ENCODE measurements around the gene SCRG1. TPM values are rescaled to one million over a fixed set of nuclear protein-coding genes. Genes with fewer than 3 reads are reported as not detected.

Gene SCRG1
- total RNA-seq, 2 experiments from 2014 or later: not detected

GRCh38 chr4:173345648-173346047 lies 53.3 kb downstream of the SCRG1 start:
- no peak for DNase-seq
- H3K4me3 Mint-ChIP-seq: no peak overlapping the region
- POLR2A ChIA-PET: interaction anchor here (0.9 to 6.2 kb wide), 3 partner anchors 11 to 21 kb away, joined by 3 to 46 read pairs (median 3); partner anchors contain the start of gene HMGB2
- no peaks in the 10 kb centered on the region for H3K4me1 Mint-ChIP-seq
- no peak overlapping the region for H3K27ac Mint-ChIP-seq
- H3K27me3 Mint-ChIP-seq: peaks cover 17% of the 10 kb centered on the region
- CTCF ChIA-PET: interaction anchor here (1.0 to 2.1 kb wide), 3 partner anchors 11 to 75 kb away, joined by 3 to 12 read pairs (median 10); partner anchors contain the start of gene HMGB2
- H3K36me3 Mint-ChIP-seq (ENCODE audit: low read depth): peaks cover 3% of the 10 kb centered on the region
- H3K9me3 Mint-ChIP-seq: peaks cover 3% of the 10 kb centered on the region

GRCh38 chr4:173343832-173344397 lies 55.0 kb downstream of the SCRG1 start:
- no peak overlapping the region for H3K27ac Mint-ChIP-seq
- no peaks in the 10 kb centered on the region for H3K9me3 Mint-ChIP-seq
- ChIA-PET CTCF (interaction anchor here (2.1 kb wide), 1 partner anchor 9 kb away, joined by 12 read pairs; the partner anchor contains the start of gene HMGB2), POLR2A (interaction anchor here (6.2 kb wide), 1 partner anchor 9 kb away, joined by 46 read pairs; the partner anchor contains the start of gene HMGB2)
- no peak for DNase-seq
- peaks cover 4% of the 10 kb centered on the region for H3K4me1 Mint-ChIP-seq
- H3K4me3 Mint-ChIP-seq: no peak overlapping the region
- H3K27me3 Mint-ChIP-seq: peaks cover 12% of the 10 kb centered on the region
- peaks cover 3% of the 10 kb centered on the region for H3K36me3 Mint-ChIP-seq (ENCODE audit: low read depth)

GRCh38 chr4:173337463-173337862 lies 61.5 kb downstream of the SCRG1 start:
- H3K36me3 Mint-ChIP-seq (ENCODE audit: low read depth): peaks cover 19% of the 10 kb centered on the region
- H3K9me3 Mint-ChIP-seq: no peaks in the 10 kb centered on the region
- ChIA-PET CTCF (interaction anchor here (7.9 kb wide), 1 partner anchor 33 kb away, joined by 90 read pairs; the partner anchor contains the start of gene SAP30), POLR2A (interaction anchor here (5.8 to 14.2 kb wide), 2 partner anchors 8 to 33 kb away, joined by 46 to 710 read pairs; partner anchors contain the start of gene SAP30)
- H3K27me3 Mint-ChIP-seq: peaks cover 3% of the 10 kb centered on the region
- no peak overlapping the region for H3K27ac Mint-ChIP-seq
- peaks cover 22% of the 10 kb centered on the region for H3K4me1 Mint-ChIP-seq
- no peak for DNase-seq
- H3K4me3 Mint-ChIP-seq: no peak overlapping the region

- Mint-ChIP-seq H3K27me3 (no peaks in the 10 kb centered on the region), H3K36me3 (ENCODE audit: low read depth) (peaks cover 37% of the 10 kb centered on the region), H3K4me3 (peak overlapping the region; percentile 90), H3K27ac (peak overlapping the region; percentile 98), H3K4me1 (peaks cover 33% of the 10 kb centered on the region), H3K9me3 (no peaks in the 10 kb centered on the region)
- POLR2A ChIA-PET: interaction anchor here (0.7 to 14.2 kb wide), 28 partner anchors 9 to 1187 kb away, joined by 3 to 710 read pairs (median 9); partner anchors contain the start of genes CEP44, FBXO8, GALNT7 and HPGD
- DNase-seq: peak; percentile 70
- CTCF ChIA-PET: interaction anchor here (1.0 to 7.9 kb wide), 6 partner anchors 10 to 85 kb away, joined by 3 to 90 read pairs (median 9); partner anchors contain the start of gene SAP30
These were observed 63.8 kb downstream of the SCRG1 start for GRCh38 chr4:173334891-173335752.

Other genes starting within 250 kb of the SCRG1 start
- gene GALNT7, start 230.3 kb downstream of the SCRG1 start, total RNA-seq: 10 to 100 TPM; 16.0 to 19.1 TPM
- gene HMGB2, start 64.8 kb downstream of the SCRG1 start, total RNA-seq: 100 to 1,000 TPM; 776 to 794 TPM
- gene SAP30, start 28.2 kb downstream of the SCRG1 start, total RNA-seq: 10 to 100 TPM; 27.5 to 29.7 TPM
- gene HAND2, start 131.1 kb upstream of the SCRG1 start, total RNA-seq: not detected

All from activated CD4-positive, alpha-beta memory T cell treated with anti-CD3 and anti-CD28 coated beads, Interleukin-2, amount 10 ng/mL, durations not matched to agents 7 days and 5 days (primary cell).